Parathyroid adenoma (tissue), 2 donors: ENCODE data around the gene SORCS2.

ENCODE experiments used
- H2AFZ ChIP-seq: fragments of 300-600 bp; sonication (generic); one replicate; pipeline ENCODE4 v1.7.0; 2017; ENCODE audit warnings: antibody characterized with exemption, mild to moderate bottlenecking
- H3K27ac ChIP-seq: fragments of 300-600 bp; sonication (generic); one replicate; pipeline ENCODE4 v1.7.0; 2017
- H3K27me3 ChIP-seq: fragments of 300-600 bp; sonication (generic); one replicate; pipeline ENCODE4 v1.7.0; 2017; ENCODE audit warnings: low read length; ENCODE audit not compliant: control insufficient read depth, insufficient read depth
- H3K36me3 ChIP-seq: fragments of 300-600 bp; sonication (generic); one replicate; pipeline ENCODE4 v1.7.0; 2017; ENCODE audit warnings: low read length; ENCODE audit not compliant: control insufficient read depth, insufficient read depth
- H3K4me1 ChIP-seq: fragments of 300-600 bp; sonication (generic); one replicate; pipeline ENCODE4 v1.7.0; 2017; ENCODE audit warnings: control low read depth
- H3K4me2 ChIP-seq: fragments of 300-600 bp; sonication (generic); one replicate; pipeline ENCODE4 v1.7.0; 2017; ENCODE audit warnings: low read length
- H3K4me3 ChIP-seq: fragments of 300-600 bp; sonication (generic); one replicate; pipeline ENCODE4 v1.7.0; 2017; ENCODE audit warnings: low read depth, low read length
- H3K79me2 ChIP-seq: fragments of 300-600 bp; sonication (generic); one replicate; pipeline ENCODE4 v1.7.0; 2017; ENCODE audit warnings: control low read depth
- H3K9ac ChIP-seq: fragments of 300-600 bp; sonication (generic); one replicate; pipeline ENCODE4 v1.7.0; 2017; ENCODE audit warnings: mild to moderate bottlenecking
- H3K9me3 ChIP-seq: fragments of 300-600 bp; sonication (generic); one replicate; pipeline ENCODE4 v1.7.0; 2017; ENCODE audit warnings: low read length; ENCODE audit not compliant: control insufficient read depth
- TF ChIP-seq, protein P1 (sequence below): fragments of 300-600 bp; sonication (generic); IDR thresholded peaks from one replicate; pipeline ENCODE4 v1.7.0; 2017; ENCODE audit warnings: antibody characterized with exemption, mild to moderate bottlenecking
- donor health status: primary hyperparathyroidism.

SORCS2 gene

DNA sequence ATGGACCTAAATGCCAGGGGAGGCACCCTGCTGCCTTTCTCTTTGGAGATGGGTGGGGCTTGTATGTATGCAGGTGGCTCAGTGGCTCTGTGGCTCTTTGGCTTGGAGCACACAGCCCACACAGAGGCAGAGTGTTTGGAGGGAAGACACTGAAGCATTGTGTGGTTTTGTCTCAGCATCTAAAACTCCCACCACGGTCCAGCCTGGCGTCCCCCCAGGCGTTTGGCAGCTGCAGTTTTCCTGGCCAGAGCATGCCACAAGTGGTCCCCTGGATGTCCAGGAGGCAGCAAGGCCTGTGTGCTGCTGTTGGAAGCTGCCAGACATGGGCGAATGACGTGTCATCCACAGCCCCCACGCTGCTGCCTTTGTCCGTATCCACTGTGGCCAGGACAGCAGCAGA lies 274.6 kb downstream of the SORCS2 start:
- H3K4me3 ChIP-seq, result no peak overlapping the region
- H3K27me3 ChIP-seq, result no peaks in the 10 kb centered on the region
- H3K27ac ChIP-seq, result no peak overlapping the region

DNA sequence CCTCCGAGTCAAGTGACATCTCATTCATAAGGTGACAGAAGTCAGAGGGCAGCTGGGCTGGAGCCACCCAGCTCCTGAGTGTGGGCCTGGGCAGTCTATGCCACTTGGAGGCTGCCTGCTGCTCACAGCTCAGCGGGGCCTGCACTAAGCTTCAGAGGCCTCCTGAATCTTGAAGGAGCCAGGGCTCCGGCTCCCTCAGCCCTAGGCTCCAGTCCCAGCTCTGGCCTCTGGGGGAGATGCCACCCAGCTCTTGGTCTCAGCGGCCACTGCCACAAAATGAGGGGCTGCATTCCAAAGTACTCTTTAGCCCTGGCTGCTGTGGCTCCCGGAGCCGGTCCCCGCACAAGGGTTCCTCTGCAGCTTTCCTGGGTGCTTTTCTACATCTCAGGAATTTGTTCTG lies 275.1 kb downstream of the SORCS2 start:
- no peak overlapping the region for H3K9ac ChIP-seq

More for the DNA sequence above, 274.6 kb downstream of the SORCS2 start:
- Histone ChIP-seq H3K36me3 (no peaks in the 10 kb centered on the region), H3K9me3 (no peaks in the 10 kb centered on the region), H3K4me2 (no peak overlapping the region), H2AFZ (no peak overlapping the region), H3K4me1 (no peaks in the 10 kb centered on the region), H3K79me2 (no peaks in the 10 kb centered on the region), H3K9ac (no peak overlapping the region)
- TF ChIP-seq, protein P1, sequence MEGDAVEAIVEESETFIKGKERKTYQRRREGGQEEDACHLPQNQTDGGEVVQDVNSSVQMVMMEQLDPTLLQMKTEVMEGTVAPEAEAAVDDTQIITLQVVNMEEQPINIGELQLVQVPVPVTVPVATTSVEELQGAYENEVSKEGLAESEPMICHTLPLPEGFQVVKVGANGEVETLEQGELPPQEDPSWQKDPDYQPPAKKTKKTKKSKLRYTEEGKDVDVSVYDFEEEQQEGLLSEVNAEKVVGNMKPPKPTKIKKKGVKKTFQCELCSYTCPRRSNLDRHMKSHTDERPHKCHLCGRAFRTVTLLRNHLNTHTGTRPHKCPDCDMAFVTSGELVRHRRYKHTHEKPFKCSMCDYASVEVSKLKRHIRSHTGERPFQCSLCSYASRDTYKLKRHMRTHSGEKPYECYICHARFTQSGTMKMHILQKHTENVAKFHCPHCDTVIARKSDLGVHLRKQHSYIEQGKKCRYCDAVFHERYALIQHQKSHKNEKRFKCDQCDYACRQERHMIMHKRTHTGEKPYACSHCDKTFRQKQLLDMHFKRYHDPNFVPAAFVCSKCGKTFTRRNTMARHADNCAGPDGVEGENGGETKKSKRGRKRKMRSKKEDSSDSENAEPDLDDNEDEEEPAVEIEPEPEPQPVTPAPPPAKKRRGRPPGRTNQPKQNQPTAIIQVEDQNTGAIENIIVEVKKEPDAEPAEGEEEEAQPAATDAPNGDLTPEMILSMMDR, result no peak

DNA sequence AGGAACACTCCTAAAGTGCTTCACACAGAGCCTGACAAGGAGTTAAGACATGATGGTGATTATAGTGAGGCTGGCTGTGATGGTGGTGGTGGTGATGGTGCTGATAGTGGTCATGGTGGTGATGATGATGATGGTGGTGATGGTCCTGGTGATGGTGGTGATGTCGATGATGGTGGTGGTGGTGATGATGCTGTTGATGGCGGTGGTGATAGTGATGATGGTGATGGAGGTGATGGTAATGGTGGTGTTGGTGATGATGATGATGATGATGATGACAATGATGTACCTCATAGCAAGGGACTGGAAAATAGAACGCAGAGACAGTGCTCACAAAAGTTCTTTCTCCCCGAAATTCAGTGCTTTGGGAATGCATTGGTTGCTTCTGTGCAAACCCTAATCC lies 276.7 kb downstream of the SORCS2 start:
- Histone ChIP-seq H3K4me1 (no peaks in the 10 kb centered on the region), H3K79me2 (no peaks in the 10 kb centered on the region), H3K27me3 (no peaks in the 10 kb centered on the region), H2AFZ (no peak overlapping the region), H3K9ac (no peak overlapping the region), H3K9me3 (no peaks in the 10 kb centered on the region), H3K27ac (no peak overlapping the region), H3K4me2 (no peak overlapping the region), H3K4me3 (no peak overlapping the region), H3K36me3 (no peaks in the 10 kb centered on the region)
- TF ChIP-seq, protein P1, result no peak

More for the DNA sequence above, 275.1 kb downstream of the SORCS2 start:
- Histone ChIP-seq H3K4me1 (no peaks in the 10 kb centered on the region), H3K36me3 (no peaks in the 10 kb centered on the region), H3K27me3 (no peaks in the 10 kb centered on the region), H3K4me2 (no peak overlapping the region), H2AFZ (no peak overlapping the region), H3K27ac (no peak overlapping the region), H3K9me3 (no peaks in the 10 kb centered on the region), H3K79me2 (no peaks in the 10 kb centered on the region), H3K4me3 (no peak overlapping the region)
- TF ChIP-seq, protein P1, result no peak

DNA sequence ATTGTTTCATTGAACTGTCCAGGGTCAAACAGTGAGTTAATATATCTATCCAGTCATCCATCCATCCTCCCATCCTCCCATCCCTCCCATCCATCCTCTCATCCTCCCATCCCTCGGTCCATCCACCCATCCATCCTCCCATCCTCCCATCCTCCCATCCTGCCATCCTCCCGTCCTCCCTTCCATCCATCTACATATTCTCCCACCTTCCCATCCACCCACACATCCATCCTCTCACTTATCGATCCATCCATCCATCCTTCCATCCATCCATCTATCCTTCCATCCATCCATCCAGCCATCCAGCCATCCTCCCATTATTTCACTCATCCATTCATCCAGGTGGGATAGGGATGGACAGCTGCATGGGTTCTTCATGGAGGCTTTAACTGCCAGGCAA lies 277.8 kb downstream of the SORCS2 start:
- TF ChIP-seq, protein P1, result no peak
- Histone ChIP-seq H3K4me1 (no peaks in the 10 kb centered on the region), H3K4me2 (no peak overlapping the region), H3K9me3 (no peaks in the 10 kb centered on the region), H3K9ac (no peak overlapping the region), H3K79me2 (no peaks in the 10 kb centered on the region), H3K27ac (no peak overlapping the region), H2AFZ (no peak overlapping the region), H3K4me3 (no peak overlapping the region), H3K27me3 (no peaks in the 10 kb centered on the region), H3K36me3 (no peaks in the 10 kb centered on the region)

DNA sequence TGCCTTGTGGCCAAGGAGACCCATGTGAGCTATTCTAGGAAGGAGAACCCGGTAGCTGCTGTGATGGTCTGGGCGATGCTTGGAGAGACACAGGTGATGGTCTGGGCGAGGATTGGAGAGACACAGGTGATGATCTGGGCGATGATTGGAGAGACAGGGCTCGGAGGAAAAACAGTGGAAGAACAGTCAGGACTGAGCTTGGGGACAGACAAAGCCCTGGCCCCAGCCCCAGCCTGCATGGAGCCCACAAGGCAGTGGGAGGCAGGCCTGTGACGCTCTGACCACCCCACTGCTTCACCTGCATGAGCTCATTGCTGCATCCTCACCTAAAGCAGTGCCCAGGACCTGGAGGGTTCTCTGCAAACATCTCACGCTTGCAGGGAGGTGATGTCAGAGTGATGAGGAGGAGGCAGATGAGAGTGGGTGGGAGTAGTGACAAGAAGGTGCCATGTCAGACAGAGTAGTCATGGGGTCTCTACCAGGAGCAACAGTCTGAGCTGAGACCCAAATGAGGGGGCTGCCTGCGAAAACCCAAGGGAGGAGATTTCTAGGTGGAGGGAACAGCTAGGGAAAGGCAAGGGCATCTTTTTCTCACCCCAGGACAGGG lies 278.3 kb downstream of the SORCS2 start:
- H2AFZ ChIP-seq, result no peak overlapping the region
- H3K36me3 ChIP-seq, result no peaks in the 10 kb centered on the region
- H3K4me1 ChIP-seq, result no peaks in the 10 kb centered on the region
- H3K9ac ChIP-seq, result no peak overlapping the region
- H3K9me3 ChIP-seq, result no peaks in the 10 kb centered on the region
- no peak overlapping the region for H3K4me3 ChIP-seq
- H3K4me2 ChIP-seq, result no peak overlapping the region
- TF ChIP-seq, protein P1, result no peak
- no peaks in the 10 kb centered on the region for H3K79me2 ChIP-seq
- H3K27me3 ChIP-seq, result no peaks in the 10 kb centered on the region
- no peak overlapping the region for H3K27ac ChIP-seq
